Measurements from ENCODE around the gene NAA16.
"Not testable (repeated sequence)": the region's sequence is repeated elsewhere in the genome, so short reads cannot be mapped to it uniquely, and the experiment has no call there.

NAA16 gene

DNA sequence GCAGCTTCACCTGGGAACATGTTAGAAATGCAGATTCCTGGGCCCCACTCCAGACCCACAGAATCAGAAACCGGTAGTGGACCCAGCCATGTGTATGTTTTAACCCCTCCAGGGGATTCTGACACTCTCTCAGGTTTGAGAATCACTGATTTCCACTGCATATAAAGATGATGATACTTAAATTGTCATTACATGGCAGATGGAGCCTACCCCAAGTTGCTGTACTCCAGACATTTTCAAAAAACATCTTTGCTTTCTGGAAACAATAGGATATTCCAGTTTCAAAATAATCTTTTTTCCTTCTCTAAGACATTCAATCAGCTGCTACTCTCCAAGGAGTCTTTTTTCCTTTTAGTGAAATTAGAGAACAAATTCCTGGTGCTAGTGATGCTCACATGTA, 97.7 kb downstream of the NAA16 start:
- DNase-seq (ENCODE audit: low read depth in 2 of 2), result no peak

DNA sequence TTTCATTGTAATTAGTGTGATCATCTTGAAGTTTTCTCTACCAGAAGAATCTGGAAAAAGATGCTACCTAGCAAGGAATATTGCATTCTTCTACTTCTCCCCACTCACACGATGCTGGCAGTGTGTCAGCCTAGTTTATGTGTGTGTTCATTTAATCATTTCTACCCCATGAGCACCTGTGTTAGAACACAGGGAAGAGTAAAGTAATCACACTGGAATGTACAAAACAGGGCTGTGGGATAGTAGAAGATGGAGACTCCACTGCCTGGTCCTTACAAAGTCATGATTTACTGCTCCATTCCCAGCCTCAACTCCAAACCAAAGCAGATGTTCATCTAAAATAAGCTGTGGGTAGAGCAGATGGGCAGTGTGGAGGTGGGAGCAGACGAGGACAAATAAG, 98.5 kb downstream of the NAA16 start:
- DNase-seq (ENCODE audit: low read depth in 2 of 2), result no peak

DNA sequence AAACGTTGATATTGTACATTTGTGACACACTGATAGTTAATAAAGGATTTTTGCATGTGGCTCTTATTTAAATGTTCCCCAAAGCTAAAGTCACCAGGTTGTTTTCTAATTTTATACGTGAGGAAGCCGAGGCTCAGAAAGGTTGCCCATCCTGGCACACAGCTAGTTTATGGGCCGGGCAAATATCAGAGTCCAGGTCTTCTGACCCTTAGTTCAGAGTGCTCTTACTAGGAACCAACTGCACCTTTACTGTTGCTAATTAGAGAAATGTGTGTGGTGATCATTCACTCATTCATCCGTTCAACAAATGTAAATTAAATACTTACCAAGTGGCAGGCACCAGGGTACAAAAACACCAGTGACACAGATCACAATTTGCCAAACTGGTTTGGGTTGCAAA, 100.0 kb downstream of the NAA16 start:
- DNase-seq (ENCODE audit: low read depth in 2 of 2), result no peak

DNA sequence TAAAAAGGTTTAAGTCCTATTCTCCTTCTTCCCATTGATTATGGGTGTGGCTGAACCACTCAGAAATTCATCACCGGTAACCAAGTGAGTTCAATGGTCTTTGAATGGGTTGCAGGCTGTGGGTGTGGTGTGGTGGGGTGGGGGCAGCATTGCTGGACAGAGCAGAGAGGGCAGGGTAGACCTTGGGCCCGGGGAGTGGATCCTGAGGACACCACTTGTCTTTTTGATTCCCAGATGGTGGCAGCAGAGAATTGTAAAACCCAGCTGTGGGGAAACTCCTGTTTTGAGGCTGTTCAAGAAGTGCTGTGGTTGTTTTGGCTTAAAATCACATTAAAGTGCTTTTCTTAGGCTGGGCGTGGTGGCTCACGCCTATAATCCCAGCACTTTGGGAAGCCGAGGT, 100.5 kb downstream of the NAA16 start:
- no peak for DNase-seq (ENCODE audit: low read depth in 2 of 2)

DNA sequence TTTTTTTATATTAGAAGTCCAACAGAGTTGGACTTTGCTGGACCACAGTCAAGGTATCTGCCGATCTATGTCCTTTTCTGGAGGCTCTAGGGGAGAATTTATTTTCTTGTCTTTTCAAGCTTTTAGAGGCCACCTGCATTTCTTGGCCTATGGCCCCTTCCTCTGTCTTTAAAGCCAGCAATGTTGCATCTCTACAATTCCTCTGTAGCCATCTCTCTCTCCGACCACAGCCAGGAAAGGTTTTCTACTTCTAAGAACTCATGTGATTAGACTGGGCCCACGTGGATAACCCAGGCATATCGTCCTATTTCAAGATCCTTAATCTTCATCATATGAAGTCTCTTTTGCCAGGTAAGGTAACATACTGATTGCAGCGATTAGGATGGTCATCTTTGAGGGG, 102.8 kb downstream of the NAA16 start:
- no peak for DNase-seq (ENCODE audit: low read depth in 2 of 2)

DNA sequence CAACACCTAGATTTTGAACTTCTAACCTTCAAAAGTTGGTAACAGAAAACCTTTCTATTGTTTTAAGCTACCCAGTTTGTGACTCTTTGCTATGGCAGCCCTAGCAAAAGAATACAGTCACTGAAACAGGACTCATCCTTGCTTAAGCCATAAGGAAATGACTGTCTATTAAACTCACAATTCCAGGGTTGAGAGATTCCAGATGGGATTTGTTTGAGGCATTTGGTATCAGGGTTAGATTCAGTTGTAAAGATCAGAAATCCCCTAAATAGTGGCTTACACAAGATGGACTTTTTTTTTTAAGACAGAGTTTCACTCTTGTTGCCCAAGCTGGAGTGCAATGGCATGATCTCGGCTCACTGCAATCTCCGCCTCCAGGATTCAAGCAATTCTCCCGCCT, 105.2 kb downstream of the NAA16 start:
- no peak for DNase-seq (ENCODE audit: low read depth in 2 of 2)

DNA sequence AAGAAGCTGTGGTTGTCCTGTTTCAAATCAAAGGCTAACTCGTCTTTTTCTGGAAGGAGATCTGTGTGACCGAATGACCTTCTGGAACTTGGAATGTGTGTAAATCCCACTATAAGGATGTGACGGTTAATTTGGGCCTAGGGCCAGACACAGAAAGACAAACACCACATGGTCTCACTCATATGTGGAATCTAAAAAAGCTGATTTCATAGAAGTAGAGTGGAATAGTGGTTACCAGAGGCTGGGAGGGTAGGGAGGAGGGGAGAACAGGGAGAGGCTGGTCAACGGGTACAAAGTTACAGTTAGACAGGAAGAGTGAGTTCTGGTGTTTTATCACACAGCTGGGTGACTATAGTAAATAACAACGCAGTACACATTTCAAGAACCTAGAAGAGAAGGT, 107.0 kb downstream of the NAA16 start:
- no peak for DNase-seq (ENCODE audit: low read depth in 2 of 2)

DNA sequence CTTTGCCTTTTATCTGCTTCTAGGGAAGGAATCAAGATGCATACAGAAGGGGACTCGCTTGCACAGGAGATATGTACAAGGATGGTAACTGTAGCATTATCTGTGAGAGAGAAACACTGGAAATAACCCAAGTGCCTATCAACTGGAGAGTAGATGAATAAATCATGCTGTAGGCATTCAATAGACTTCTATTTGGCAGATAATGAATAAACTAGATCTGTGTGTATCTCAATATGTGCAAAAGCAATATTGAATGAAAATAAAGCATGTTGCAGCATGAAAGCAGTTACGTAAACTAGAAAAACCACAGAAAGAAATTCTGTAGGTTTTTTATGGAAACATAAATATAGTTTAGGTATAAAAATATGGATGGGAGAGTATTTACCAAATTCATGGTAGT, 107.7 kb downstream of the NAA16 start:
- no peak for DNase-seq (ENCODE audit: low read depth in 2 of 2)

DNA sequence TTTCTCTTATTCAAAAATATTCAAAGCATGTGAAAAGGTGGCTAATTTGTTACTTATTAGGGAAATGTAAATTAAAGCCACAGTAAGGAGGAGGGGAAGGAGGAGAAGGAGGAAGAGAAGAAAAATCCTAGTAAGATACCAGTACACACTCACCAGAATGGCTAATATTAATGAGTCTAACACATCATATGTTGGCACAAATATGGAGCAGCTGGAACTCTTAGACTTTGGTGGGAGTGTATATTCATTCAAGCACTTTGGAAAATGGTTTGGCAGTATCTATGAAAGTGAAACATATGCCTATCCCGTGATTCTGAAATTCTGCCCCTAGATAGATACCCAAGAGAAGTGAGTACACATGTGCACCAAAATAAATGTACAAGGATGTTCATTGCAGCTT, 108.1 kb downstream of the NAA16 start:
- no peak for DNase-seq (ENCODE audit: low read depth in 2 of 2)

DNA sequence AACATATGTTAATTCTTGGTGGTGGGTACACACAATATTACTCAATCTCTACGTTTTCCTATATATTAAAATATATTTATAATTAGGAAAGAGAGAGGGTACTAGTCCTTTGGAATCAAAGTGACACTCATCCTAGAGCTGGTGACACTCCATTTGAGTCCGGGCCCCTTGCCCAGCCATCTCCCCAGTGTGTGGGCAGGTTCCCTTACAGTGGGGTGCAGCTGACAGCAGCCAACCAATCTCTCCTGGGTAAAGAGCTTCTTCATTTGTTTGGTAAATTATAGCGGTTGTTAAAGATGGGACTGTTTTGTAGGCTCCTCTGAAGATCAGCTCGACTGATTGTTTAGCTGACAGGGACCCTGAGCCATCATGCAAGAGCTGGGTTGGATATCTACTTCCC, 109.1 kb downstream of the NAA16 start:
- no peak for DNase-seq (ENCODE audit: low read depth in 2 of 2)

DNA sequence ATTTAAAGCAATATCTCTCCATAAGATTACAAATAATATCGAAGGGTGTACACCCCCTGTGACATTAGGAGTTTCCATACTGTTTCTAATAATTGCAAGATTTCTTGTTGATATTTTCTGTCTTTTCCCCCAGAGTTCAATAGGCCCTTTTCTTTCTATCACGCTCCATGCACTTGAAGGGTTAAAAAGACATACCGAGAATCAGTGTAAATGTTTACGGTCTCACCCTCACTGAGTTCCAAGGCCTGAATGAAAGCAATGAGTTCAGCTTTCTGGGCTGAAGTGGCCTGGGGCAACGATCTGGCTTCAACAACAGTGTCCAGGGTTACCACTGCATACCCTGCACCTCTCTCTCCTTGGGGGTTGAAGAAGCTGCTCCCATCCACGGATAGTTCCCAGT, 110.3 kb downstream of the NAA16 start:
- not testable (repeated sequence) for DNase-seq (ENCODE audit: low read depth in 2 of 2)

DNA sequence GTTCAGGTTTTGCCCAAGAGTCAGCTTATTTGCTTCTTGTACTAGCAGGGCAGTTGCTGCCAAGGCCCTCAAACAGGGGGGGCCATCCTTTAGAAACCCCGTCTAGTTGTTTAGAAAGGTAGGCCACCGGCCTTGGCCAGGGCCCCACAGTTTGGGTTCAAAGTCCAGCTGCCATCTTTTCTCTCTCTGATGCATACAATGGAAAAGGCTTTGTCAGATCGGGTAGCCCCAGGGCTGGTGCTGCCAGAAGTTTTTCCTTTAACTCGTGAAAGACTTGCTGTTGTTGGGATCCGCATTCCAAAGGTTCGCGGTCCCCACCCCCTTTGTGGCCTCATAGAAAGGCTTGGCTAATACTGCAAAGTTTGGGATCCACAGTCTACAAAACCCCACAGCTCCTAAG, 110.9 kb downstream of the NAA16 start:
- not testable (repeated sequence) for DNase-seq (ENCODE audit: low read depth in 2 of 2)

DNA sequence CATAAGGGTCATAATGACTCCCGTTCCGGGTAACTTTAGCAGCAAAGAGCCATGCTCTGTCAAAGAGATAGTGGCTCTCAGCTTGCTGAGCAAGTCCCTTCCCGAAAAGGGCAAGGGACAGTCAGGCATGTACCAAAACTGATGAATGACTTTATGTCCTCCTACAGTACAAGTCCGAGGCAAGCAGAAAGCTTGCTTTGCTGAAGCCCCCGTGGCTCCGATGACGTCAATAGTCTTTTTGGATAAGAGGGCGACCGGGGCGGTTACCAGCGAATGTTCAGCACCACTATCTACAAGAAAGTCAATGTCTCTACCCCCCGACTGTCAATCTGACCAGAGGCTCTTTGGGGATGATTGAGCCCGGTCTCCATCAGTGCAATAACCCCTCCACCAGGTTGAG, 112.2 kb downstream of the NAA16 start:
- DNase-seq (ENCODE audit: low read depth in 2 of 2), result not testable (repeated sequence)

DNA sequence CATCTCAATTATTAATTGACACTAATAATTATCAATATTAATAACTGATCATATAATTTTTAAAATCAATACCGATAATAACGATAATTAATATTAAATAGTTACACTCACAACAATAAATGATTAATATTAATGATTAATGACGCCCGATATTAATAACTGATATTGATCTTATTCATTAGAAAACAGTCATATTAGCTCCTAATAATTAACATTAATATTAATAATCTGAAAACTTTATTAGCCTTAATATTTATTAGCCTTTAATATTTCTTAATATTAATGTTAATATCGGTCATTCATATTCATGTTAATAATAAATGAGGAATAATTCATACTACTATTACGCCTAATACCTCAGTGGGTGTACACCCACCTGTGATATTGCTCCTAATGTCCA, 113.6 kb downstream of the NAA16 start:
- not testable (repeated sequence) for DNase-seq (ENCODE audit: low read depth in 2 of 2)

DNA sequence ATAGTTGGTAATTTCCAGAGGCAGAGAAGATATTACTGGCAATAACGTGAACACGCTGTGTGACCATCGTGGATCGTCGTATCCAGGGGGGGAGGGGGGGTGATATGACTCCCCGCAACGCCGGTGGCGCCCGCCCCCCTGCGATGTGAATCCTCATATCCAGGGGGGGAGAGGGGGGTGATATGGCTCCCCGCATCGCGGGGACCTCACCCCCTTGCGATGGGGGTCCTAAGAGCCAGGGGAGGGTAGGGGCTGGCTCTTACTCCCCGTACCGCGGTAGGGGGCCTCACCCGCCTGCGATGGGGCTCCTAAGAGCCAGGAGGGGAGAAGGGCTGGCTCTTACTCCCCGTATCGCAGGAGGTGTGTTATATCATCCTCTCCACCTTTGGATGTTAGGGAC, 115.0 kb downstream of the NAA16 start:
- DNase-seq (ENCODE audit: low read depth in 2 of 2), result no peak

Data from stimulated activated CD4-positive, alpha-beta T cell treated with anti-CD3 and anti-CD28 coated beads, Interleukin-1b, Interleukin-23, amount 100 ng/mL, for 1 hour (primary cell).